Measurements from ENCODE around the gene AKAP7.

Gene AKAP7

DNA sequence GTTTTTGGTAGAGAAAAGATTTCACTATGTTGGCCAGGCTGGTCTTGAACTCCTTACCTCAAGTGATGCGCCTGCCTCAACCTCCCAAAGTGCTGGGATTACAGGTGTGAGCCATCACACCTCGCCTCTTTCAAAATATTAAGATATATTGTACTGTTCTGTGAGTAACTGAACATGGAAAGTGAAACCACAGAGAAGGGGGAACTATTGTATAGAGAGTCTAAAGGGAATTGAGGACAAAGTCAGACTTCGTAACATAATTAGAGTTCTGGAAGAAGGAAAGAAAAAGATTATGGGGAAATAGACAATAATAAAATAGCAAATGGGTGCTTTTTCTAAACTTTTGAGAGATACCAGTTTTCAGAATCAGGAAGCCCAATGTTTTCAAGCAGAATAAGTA lies 17.4 kb upstream of the AKAP7 start:
- TF ChIP-seq, protein P1, sequence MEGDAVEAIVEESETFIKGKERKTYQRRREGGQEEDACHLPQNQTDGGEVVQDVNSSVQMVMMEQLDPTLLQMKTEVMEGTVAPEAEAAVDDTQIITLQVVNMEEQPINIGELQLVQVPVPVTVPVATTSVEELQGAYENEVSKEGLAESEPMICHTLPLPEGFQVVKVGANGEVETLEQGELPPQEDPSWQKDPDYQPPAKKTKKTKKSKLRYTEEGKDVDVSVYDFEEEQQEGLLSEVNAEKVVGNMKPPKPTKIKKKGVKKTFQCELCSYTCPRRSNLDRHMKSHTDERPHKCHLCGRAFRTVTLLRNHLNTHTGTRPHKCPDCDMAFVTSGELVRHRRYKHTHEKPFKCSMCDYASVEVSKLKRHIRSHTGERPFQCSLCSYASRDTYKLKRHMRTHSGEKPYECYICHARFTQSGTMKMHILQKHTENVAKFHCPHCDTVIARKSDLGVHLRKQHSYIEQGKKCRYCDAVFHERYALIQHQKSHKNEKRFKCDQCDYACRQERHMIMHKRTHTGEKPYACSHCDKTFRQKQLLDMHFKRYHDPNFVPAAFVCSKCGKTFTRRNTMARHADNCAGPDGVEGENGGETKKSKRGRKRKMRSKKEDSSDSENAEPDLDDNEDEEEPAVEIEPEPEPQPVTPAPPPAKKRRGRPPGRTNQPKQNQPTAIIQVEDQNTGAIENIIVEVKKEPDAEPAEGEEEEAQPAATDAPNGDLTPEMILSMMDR (IDR thresholded peaks at IDR 0.05; ENCODE audit: control insufficient read depth, insufficient read depth, low read depth, low read length, missing control alignments): no peak
- no peak overlapping the region for H3K4me3 ChIP-seq (ENCODE audit: control insufficient read depth, low read depth, low read length)
- no peak for DNase-seq (ENCODE audit: low read depth)

DNA sequence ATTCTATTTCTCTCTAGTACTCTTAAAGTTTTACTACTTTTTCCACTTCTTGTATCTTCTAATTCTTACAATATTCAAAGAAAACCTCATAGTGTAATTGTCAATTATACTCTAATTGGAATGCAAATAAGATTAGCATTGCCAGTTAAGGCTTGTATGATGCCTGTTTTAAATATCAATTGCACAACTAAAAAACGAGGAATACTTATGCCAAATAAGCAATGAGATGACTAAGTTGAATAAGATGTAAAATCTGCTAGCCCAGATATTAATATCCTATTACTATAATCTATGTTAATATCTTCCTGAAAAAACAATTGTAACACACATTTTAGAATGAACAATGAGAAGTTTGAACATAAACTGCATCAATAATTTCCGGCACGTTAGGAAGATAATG lies 13.3 kb upstream of the AKAP7 start:
- TF ChIP-seq, protein P1 (IDR thresholded peaks at IDR 0.05; ENCODE audit: control insufficient read depth, insufficient read depth, low read depth, low read length, missing control alignments): no peak
- no peak for DNase-seq (ENCODE audit: low read depth)
- no peak overlapping the region for H3K4me3 ChIP-seq (ENCODE audit: control insufficient read depth, low read depth, low read length)

DNA sequence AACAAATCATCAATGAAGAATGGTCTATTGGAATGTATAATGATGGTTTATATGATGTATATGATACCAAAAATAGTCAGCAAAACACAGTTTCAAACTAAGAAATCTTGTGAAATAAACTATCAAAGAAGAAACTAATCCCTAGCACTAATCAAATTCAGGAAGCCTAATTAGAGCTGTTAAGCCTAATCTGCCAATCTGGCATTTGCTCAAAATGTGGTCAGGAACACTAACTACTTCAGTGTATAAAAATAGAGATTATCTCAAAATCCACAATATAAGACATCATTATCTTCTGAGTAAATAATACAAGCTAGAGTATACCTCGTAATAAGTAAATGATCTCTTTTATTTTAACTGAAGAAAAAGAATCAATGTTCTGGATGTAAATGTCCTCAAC lies 12.8 kb upstream of the AKAP7 start:
- TF ChIP-seq, protein P1 (IDR thresholded peaks at IDR 0.05; ENCODE audit: control insufficient read depth, insufficient read depth, low read depth, low read length, missing control alignments): no peak
- no peak for DNase-seq (ENCODE audit: low read depth)

DNA sequence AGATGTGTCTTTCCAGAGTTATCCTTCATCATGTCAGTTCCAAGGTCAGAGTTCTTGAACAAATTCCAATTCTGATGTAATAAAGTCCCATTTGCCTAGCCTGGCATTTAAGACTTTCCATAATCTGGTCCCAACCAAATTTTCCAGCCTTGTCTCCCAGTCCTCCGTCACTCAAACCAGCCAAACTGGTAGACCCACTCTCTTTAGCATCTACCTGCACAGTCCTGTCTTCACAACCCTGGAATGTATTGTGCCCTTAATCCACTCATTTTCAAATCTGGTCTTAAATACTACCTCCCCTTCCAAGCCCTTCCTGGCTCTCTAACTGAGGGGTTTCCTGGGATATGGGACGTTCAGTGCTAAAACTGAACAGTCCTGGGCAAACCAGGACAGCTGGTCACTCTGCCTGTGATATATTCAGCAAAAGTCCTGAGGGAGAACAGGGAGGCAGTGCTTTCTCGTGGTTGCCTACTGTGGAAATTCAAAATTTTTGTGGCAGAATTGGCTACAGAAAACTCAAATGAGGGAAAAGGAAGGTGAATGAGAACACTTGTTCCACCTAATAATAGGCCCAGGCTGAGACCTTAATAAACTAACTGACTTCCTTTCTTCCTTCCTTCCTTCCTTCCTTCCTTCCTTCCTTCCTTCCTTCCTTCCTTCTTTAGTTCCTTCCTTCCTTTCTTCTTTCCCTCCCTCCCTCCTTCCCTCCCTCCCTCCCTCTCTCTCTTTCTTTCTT lies 10.8 kb upstream of the AKAP7 start:
- no peak for DNase-seq (ENCODE audit: low read depth)
- TF ChIP-seq, protein P1 (IDR thresholded peaks at IDR 0.05; ENCODE audit: control insufficient read depth, insufficient read depth, low read depth, low read length, missing control alignments): no peak
- no peak overlapping the region for H3K4me3 ChIP-seq (ENCODE audit: control insufficient read depth, low read depth, low read length)

More for the DNA sequence above, 12.8 kb upstream of the AKAP7 start:
- no peak overlapping the region for H3K4me3 ChIP-seq (ENCODE audit: control insufficient read depth, low read depth, low read length)

DNA sequence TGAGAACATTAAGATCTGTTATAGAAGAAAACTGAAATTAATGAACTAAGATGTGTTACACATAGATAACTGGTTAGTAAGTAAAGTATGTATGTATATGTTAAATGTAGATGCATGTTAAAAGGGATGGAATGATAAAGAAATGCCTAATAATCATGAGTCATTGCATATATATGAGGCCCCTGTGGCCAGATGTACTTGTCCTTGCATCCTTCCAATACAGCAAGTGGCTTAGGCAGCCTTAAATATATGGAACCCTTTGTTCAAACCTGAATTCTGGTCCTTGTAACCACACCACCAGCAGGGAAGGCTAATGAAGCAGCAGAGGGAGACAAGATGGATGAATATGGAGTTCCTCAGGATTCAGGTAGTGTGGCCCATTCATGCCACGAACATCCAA lies 9.8 kb upstream of the AKAP7 start:
- no peak overlapping the region for H3K4me3 ChIP-seq (ENCODE audit: control insufficient read depth, low read depth, low read length)
- no peak for DNase-seq (ENCODE audit: low read depth)
- TF ChIP-seq, protein P1 (IDR thresholded peaks at IDR 0.05; ENCODE audit: control insufficient read depth, insufficient read depth, low read depth, low read length, missing control alignments): no peak

DNA sequence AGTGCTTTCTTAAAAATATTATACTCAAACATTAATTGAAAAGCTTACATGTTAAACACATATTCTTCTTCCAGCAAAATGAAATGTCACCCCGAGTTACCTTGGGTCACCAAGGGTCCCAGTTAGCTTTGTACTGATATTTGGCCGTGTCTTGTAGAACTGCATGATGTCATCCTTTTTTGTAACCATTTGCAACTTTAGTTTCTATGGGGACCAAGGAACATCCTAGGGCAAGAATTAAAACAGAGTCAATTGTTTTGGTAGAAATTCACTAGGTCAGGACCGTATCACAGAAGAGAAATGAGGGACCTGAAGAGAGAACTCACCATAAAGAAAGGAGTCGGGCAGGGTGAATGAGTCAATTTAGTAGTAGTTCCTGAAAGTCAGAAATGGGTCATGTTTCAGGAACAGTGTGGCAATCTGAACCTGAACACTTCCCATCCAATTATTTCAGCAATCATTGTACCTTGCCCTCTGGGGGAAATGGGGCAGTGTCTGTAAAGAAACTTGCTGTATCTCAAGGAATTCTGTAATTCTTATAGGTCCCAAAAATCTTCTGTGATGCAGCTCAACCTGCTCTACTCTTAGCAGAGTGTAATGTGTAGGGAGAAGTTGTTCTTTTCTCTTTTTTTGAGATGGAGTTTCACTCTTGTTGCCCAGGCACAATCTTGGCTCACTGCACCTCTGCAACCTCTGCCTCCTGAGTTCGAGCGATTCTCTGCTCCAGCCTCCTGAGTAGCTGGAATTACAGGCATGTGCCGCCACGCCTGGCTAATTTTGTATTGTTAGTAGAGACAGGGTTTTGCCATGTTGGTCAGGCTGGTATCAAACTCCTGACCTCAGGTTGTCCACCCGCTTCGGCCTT lies 5.3 kb upstream of the AKAP7 start:
- TF ChIP-seq, protein P1 (IDR thresholded peaks at IDR 0.05; ENCODE audit: control insufficient read depth, insufficient read depth, low read depth, low read length, missing control alignments): no peak
- no peak overlapping the region for H3K4me3 ChIP-seq (ENCODE audit: control insufficient read depth, low read depth, low read length)
- DNase-seq (ENCODE audit: low read depth): no peak
